CD4-positive, alpha-beta T cell (primary cell): ENCODE results near the gene MMP21. TPM values are rescaled to one million over a fixed set of nuclear protein-coding genes. Genes with fewer than 3 reads are reported as not detected.

Experiments
- ATAC-seq: fragments of 200-7000 bp; cut with Tn5 transposase; one replicate; pipeline ENCODE4 v1.10.0; 2022; ENCODE audit warnings: mild to moderate bottlenecking; ENCODE audit not compliant: poor library complexity
- CTCF ChIA-PET: fragments of 350-600 bp; sonication (Branson Sonifier 250); formaldehyde crosslinking; loops from one replicate; lab custom pipeline; 2021; ENCODE audit warnings: antibody characterized with exemption, inconsistent platforms; lab: Charles Lee
- POLR2A ChIA-PET: fragments of 350-600 bp; sonication (Branson Sonifier 250); formaldehyde crosslinking; loops from one replicate; lab custom pipeline; 2021; ENCODE audit warnings: antibody characterized with exemption, inconsistent platforms; lab: Charles Lee
- DNase-seq, 14 experiments: peaks; one replicate each; pipeline ENCODE4 v3.0.0-alpha.2; 2013 to 2020; ENCODE audit warnings: mixed read lengths in 2 of 14
- H3K27ac ChIP-seq, 2 donors: one replicate each; pipeline versions ENCODE4 v1.5.1 to v1.7.0; 2013; ENCODE audit warnings: low read length in 2 of 2, low read depth in 1 of 2, mild to moderate bottlenecking in 1 of 2
- H3K27me3 ChIP-seq, 2 experiments: 1 replicate in 1 of 2; 2 replicates in 1 of 2; pipeline versions ENCODE4 v1.6.1 to v1.7.0; 2013; ENCODE audit warnings: low read length in 2 of 2, control low read depth in 1 of 2, mild to moderate bottlenecking in 1 of 2, moderate library complexity in 1 of 2; ENCODE audit not compliant: insufficient read depth in 2 of 2, control insufficient read depth in 1 of 2
- H3K36me3 ChIP-seq: one replicate; pipeline ENCODE4 v1.6.1; 2013; ENCODE audit warnings: low read length, control low read depth; ENCODE audit not compliant: insufficient read depth
- H3K4me1 ChIP-seq: one replicate; pipeline ENCODE4 v1.6.1; 2013; ENCODE audit warnings: low read length, control low read depth; ENCODE audit not compliant: insufficient read depth
- H3K4me3 ChIP-seq: one replicate; pipeline ENCODE4 v1.5.1; 2013; ENCODE audit warnings: mild to moderate bottlenecking, low read length, moderate library complexity
- H3K9me3 ChIP-seq, 2 experiments: 1 replicate in 1 of 2; 2 replicates in 1 of 2; pipeline versions ENCODE4 v1.6.1 to v1.7.0; 2013; ENCODE audit warnings: low read length in 2 of 2, mild to moderate bottlenecking in 2 of 2, control low read depth in 1 of 2, moderate library complexity in 1 of 2; ENCODE audit not compliant: control insufficient read depth in 1 of 2, insufficient read depth in 1 of 2
- H3K27ac Mint-ChIP-seq: one replicate; pipeline ENCODE4 v1.8.0; 2020; ENCODE audit warnings: mixed read lengths
- H3K27me3 Mint-ChIP-seq: one replicate; pipeline ENCODE4 v1.8.0; 2021; ENCODE audit warnings: mixed read lengths
- H3K36me3 Mint-ChIP-seq: one replicate; pipeline ENCODE4 v1.8.0; 2021; ENCODE audit warnings: low read depth, mixed read lengths
- H3K4me1 Mint-ChIP-seq: one replicate; pipeline ENCODE4 v1.8.0; 2021; ENCODE audit warnings: low read depth, mixed read lengths
- H3K4me3 Mint-ChIP-seq: one replicate; pipeline ENCODE4 v1.8.0; 2020; ENCODE audit warnings: mild to moderate bottlenecking, mixed read lengths
- H3K9me3 Mint-ChIP-seq: one replicate; pipeline ENCODE4 v1.8.0; 2020; ENCODE audit warnings: mixed read lengths
- intact Hi-C, 2 experiments: fragments of 100-400 bp; cut with DNase I in 1 of 2; cut with micrococcal nuclease in 1 of 2; formaldehyde crosslinking; loops; one replicate each; pipeline versions ENCODE4 v1.15.1 to v1.9.0; 2023 to 2025; cut with DNase I, micrococcal nuclease
- polyA plus RNA-seq, 2 donors: library from polyadenylated mRNA; unstranded; fragments of 120-200 nt; gene quantifications; one replicate each; pipeline ENCODE4 v1.2.1, GENCODE V29; 2013
- total RNA-seq, 174 experiments: library from RNA in 2 of 174; stranded (reverse) in 2 of 174; gene quantifications; one replicate each; pipeline ENCODE4 v1.2.3 and lab custom pipeline; 2021 to 2026
- TF ChIP-seq, protein P1 (sequence below): fragments of 200-600 bp; IDR thresholded peaks from one replicate; pipeline ENCODE4 v1.8.0; 2022; ENCODE audit warnings: antibody characterized with exemption, mild to moderate bottlenecking

Gene MMP21
- total RNA-seq (under 1 TPM; 0.16 to 0.34 TPM), total RNA-seq (lab: John Stamatoyannopoulos, UW) (0 to 1.2 (median 0.32) reads per million in 172 experiments)
- polyA plus RNA-seq (2013, experiment 1 of 2), result 0.14 TPM
- polyA plus RNA-seq (2013, experiment 2 of 2), result 0.15 TPM

DNA sequence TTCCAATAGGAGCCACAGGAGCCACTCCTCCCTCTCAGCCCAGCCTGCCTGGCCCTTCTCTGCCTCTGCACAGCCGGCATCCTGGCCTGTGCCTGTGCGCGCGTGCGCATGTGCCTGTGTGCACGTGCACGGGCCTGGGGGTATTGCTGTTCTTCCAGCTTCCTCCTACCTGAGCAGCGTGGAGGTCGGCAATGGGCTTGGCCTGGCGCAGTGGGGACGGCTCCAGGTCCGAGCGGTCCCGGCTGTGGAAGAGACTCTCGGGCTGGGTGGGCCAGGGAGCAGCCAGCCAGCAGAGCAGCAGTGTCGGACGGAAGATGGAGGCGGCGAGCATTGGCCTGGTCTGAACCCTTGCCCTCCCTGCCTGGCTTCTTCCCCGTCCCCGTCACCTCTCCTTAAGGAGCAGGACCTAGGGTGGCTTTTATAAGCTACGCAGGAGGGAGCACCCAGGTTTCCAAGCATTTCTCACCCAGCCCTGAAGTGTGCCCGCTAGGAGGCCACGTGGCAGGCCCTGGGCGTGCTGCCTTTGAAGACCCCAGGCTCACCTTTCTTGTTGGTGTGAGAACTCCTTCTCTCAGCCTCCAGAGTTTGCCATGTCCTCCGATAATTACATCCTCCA, at the start of gene MMP21:
Gene MMP21 (minus strand): TSS at position 331 of the 616 bp plus-strand sequence. CDS start 0 bp downstream, at position 331.
- TF ChIP-seq, protein P1, sequence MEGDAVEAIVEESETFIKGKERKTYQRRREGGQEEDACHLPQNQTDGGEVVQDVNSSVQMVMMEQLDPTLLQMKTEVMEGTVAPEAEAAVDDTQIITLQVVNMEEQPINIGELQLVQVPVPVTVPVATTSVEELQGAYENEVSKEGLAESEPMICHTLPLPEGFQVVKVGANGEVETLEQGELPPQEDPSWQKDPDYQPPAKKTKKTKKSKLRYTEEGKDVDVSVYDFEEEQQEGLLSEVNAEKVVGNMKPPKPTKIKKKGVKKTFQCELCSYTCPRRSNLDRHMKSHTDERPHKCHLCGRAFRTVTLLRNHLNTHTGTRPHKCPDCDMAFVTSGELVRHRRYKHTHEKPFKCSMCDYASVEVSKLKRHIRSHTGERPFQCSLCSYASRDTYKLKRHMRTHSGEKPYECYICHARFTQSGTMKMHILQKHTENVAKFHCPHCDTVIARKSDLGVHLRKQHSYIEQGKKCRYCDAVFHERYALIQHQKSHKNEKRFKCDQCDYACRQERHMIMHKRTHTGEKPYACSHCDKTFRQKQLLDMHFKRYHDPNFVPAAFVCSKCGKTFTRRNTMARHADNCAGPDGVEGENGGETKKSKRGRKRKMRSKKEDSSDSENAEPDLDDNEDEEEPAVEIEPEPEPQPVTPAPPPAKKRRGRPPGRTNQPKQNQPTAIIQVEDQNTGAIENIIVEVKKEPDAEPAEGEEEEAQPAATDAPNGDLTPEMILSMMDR, result no peak
- H3K27ac Mint-ChIP-seq, result no peak within 1 kb of the TSS

GRCh38 chr10:125824736-125825135, 49.1 kb upstream of the MMP21 start:
- POLR2A ChIA-PET, result no interaction called here
- ATAC-seq, result no peak
- peaks cover 41% of the 10 kb centered on the region for H3K4me1 Mint-ChIP-seq
- H3K36me3 ChIP-seq, result peaks cover 35% of the 10 kb centered on the region
- intact Hi-C loops, result loop anchor here (5.0 to 10.0 kb wide), 4 partner anchors 110 to 1362 kb away; partner anchors contain the start of genes ABRAXAS2 (in 1 of the 2), EDRF1 (in 1 of the 2) and LHPP (in 1 of the 2)
- H3K9me3 ChIP-seq, result no peaks in the 10 kb centered on the region
- H3K4me3 Mint-ChIP-seq, result no peak overlapping the region
- DNase-seq, result no peak
- TF ChIP-seq, protein P1, result no peak
- H3K27ac Mint-ChIP-seq, result no peak overlapping the region
- H3K36me3 Mint-ChIP-seq, result peaks cover 44% of the 10 kb centered on the region
- no peaks in the 10 kb centered on the region for H3K27me3 Mint-ChIP-seq
- no peak overlapping the region for H3K27ac ChIP-seq
- CTCF ChIA-PET, result no interaction called here
- H3K27me3 ChIP-seq, result no peaks in the 10 kb centered on the region
- H3K4me1 ChIP-seq, result peaks cover 30% of the 10 kb centered on the region
- H3K4me3 ChIP-seq, result no peak overlapping the region
- H3K9me3 Mint-ChIP-seq, result no peaks in the 10 kb centered on the region

More for the DNA sequence above, at the start of gene MMP21:
- CTCF ChIA-PET, result no interaction called here
- no peaks in the 10 kb centered on the region for H3K36me3 ChIP-seq
- Mint-ChIP-seq H3K36me3 (no peaks in the 10 kb centered on the region), H3K4me3 (no peak within 1 kb of the TSS), H3K4me1 (no peaks in the 10 kb centered on the region), H3K9me3 (no peaks in the 10 kb centered on the region), H3K27me3 (peaks cover 5% of the 10 kb centered on the region)
- H3K27ac ChIP-seq, result no peak within 1 kb of the TSS
- H3K4me3 ChIP-seq, result no peak within 1 kb of the TSS
- H3K9me3 ChIP-seq, result peaks cover 0 to 9% of the 10 kb centered on the region in 2 experiments
- ATAC-seq (no peak), DNase-seq (no peak)
- intact Hi-C loops, result no loop called here
- POLR2A ChIA-PET, result no interaction called here
- H3K4me1 ChIP-seq, result no peaks in the 10 kb centered on the region
- no peaks in the 10 kb centered on the region for H3K27me3 ChIP-seq

GRCh38 chr10:125823663-125824251, 48.1 kb upstream of the MMP21 start:
- ChIA-PET POLR2A (interaction anchor here (0.6 to 1.9 kb wide), 8 partner anchors 8 to 1408 kb away, joined by 3 to 34 read pairs (median 4); partner anchors contain the start of gene EDRF1), CTCF (interaction anchor here (0.8 to 1.4 kb wide), 2 partner anchors 104 to 1435 kb away, joined by 3 read pairs; partner anchors contain the start of gene EDRF1)
- Mint-ChIP-seq H3K27ac (no peak overlapping the region), H3K36me3 (peaks cover 34% of the 10 kb centered on the region), H3K9me3 (no peaks in the 10 kb centered on the region), H3K4me1 (peaks cover 36% of the 10 kb centered on the region), H3K4me3 (no peak overlapping the region), H3K27me3 (no peaks in the 10 kb centered on the region)
- peaks cover 25% of the 10 kb centered on the region for H3K36me3 ChIP-seq
- H3K27me3 ChIP-seq, result no peaks in the 10 kb centered on the region
- TF ChIP-seq, protein P1, result no peak
- intact Hi-C loops, result loop anchor here (1.0 to 10.0 kb wide), 5 partner anchors 104 to 1361 kb away; partner anchors contain the start of genes EDRF1 (in 2 of the 2), ABRAXAS2 (in 1 of the 2) and LHPP (in 1 of the 2)
- peak overlapping the region; percentile 84 to 97 for H3K27ac ChIP-seq
- peak overlapping the region; percentile 84 for H3K4me3 ChIP-seq
- no peaks in the 10 kb centered on the region for H3K9me3 ChIP-seq
- ATAC-seq, result peak; percentile 2
- peak in 3 of 14 experiments; percentile 6 to 21 (median 21) for DNase-seq
- peaks cover 30% of the 10 kb centered on the region for H3K4me1 ChIP-seq
